ENCODE measurements around the gene SPATA32.

GRCh38 chr17:45261577-45262515 lies at the start of gene SPATA32:
- no peak for TF ChIP-seq CTCF (tag by site-specific recombination; IDR thresholded peaks at IDR 0.05)
- TF ChIP-seq ZBTB1 (tag by site-specific recombination; IDR thresholded peaks at IDR 0.05), result no peak
- TF ChIP-seq, protein P1, sequence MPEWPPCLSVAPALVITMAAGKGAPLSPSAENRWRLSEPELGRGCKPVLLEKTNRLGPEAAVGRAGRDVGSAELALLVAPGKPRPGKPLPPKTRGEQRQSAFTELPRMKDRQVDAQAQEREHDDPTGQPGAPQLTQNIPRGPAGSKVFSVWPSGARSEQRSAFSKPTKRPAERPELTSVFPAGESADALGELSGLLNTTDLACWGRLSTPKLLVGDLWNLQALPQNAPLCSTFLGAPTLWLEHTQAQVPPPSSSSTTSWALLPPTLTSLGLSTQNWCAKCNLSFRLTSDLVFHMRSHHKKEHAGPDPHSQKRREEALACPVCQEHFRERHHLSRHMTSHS (tag by site-specific recombination; IDR thresholded peaks at IDR 0.05), result no peak
- no peak for TF ChIP-seq ZFP69B (tag by site-specific recombination; IDR thresholded peaks at IDR 0.05)
- TF ChIP-seq, protein P2, sequence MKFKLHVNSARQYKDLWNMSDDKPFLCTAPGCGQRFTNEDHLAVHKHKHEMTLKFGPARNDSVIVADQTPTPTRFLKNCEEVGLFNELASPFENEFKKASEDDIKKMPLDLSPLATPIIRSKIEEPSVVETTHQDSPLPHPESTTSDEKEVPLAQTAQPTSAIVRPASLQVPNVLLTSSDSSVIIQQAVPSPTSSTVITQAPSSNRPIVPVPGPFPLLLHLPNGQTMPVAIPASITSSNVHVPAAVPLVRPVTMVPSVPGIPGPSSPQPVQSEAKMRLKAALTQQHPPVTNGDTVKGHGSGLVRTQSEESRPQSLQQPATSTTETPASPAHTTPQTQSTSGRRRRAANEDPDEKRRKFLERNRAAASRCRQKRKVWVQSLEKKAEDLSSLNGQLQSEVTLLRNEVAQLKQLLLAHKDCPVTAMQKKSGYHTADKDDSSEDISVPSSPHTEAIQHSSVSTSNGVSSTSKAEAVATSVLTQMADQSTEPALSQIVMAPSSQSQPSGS (tag by site-specific recombination; IDR thresholded peaks at IDR 0.05; ENCODE audit: low read depth), result no peak

Measured in HEK293 (cell line).